GM12875 (cell line): ENCODE measurements around the gene TMEM181.
"Not testable (repeated sequence)": the region's sequence is repeated elsewhere in the genome, so short reads cannot be mapped to it uniquely, and the experiment has no call there.

Source experiments
- H3K4me3 ChIP-seq: one replicate; pipeline ENCODE4 v1.5.1; 2011; ENCODE audit warnings: low read depth, low read length, control low read depth
- CTCF ChIP-seq: IDR thresholded peaks from 2 replicates; pipeline ENCODE4 v1.5.1; 2011; ENCODE audit warnings: low read depth, mild to moderate bottlenecking, control low read depth, inconsistent platforms, low read length, moderate library complexity, borderline replicate concordance; ENCODE audit not compliant: insufficient read depth

Gene TMEM181

GRCh38 chr6:158653577-158654354 is 93.9 kb downstream of the TMEM181 start:
- no peak for TF ChIP-seq CTCF
- no peak overlapping the region for H3K4me3 ChIP-seq

- no peak for TF ChIP-seq CTCF
- H3K4me3 ChIP-seq: no peak overlapping the region
Observed at GRCh38 chr6:158654498-158654897, 94.6 kb downstream of the TMEM181 start.

- H3K4me3 ChIP-seq: no peak overlapping the region
- no peak for TF ChIP-seq CTCF
Observed at GRCh38 chr6:158654960-158655489, 95.1 kb downstream of the TMEM181 start.

GRCh38 chr6:158655569-158656450 is 95.9 kb downstream of the TMEM181 start:
- TF ChIP-seq CTCF: no peak
- H3K4me3 ChIP-seq: no peak overlapping the region

- H3K4me3 ChIP-seq: not testable (repeated sequence)
Observed at GRCh38 chr6:158656986-158657385, 97.1 kb downstream of the TMEM181 start.

GRCh38 chr6:158660333-158660754 is 100.5 kb downstream of the TMEM181 start:
- peak; percentile 68 for TF ChIP-seq CTCF
- H3K4me3 ChIP-seq: no peak overlapping the region

- TF ChIP-seq CTCF: no peak
- no peak overlapping the region for H3K4me3 ChIP-seq
Observed at GRCh38 chr6:158661156-158661685, 101.3 kb downstream of the TMEM181 start.
